ENCODE results near the gene ACTMAP.

- no peak for TF ChIP-seq RARB (CRISPR knock-in tag; IDR thresholded peaks at IDR 0.05)
- TF ChIP-seq POU6F1 (CRISPR knock-in tag; IDR thresholded peaks at IDR 0.05; ENCODE audit: borderline replicate concordance, low read depth) = no peak
- no peak for TF ChIP-seq ZFP3 (CRISPR knock-in tag; IDR thresholded peaks at IDR 0.05)
- no peak for TF ChIP-seq PATZ1 (CRISPR knock-in tag; IDR thresholded peaks at IDR 0.05; ENCODE audit: borderline replicate concordance)
These were observed 41.1 kb upstream of the ACTMAP start for GRCh38 chr19:40791349-40791748.

Data from SK-N-SH treated with all-trans-retinoic acid at 6 μM for 48 hours (cell line).